Sigmoid colon (tissue), 4 donors: ENCODE data around the gene PI4KA.

Source experiments
- POLR2A ChIP-seq, 2 donors: fragments of 450-650 bp; IDR thresholded peaks; one replicate each; pipeline ENCODE4 v1.6.1; 2016; ENCODE audit warnings: antibody characterized with exemption in 2 of 2, mild to moderate bottlenecking in 2 of 2, moderate library complexity in 2 of 2
- POLR2AphosphoS5 ChIP-seq, 4 donors: sonication (generic); formaldehyde crosslinking; IDR thresholded peaks; one replicate each; pipeline ENCODE4 v1.6.1; 2017; ENCODE audit warnings: antibody characterized with exemption in 4 of 4
- TF ChIP-seq, protein P1 (sequence below), 4 experiments: fragments of 450-650 bp in 3 of 4; fragments of 200-600 bp in 1 of 4; IDR thresholded peaks; one replicate each; pipeline ENCODE4 v1.5.1; 2016 to 2019; ENCODE audit warnings: antibody characterized with exemption in 4 of 4, mild to moderate bottlenecking in 3 of 4, moderate library complexity in 2 of 4

DNA sequence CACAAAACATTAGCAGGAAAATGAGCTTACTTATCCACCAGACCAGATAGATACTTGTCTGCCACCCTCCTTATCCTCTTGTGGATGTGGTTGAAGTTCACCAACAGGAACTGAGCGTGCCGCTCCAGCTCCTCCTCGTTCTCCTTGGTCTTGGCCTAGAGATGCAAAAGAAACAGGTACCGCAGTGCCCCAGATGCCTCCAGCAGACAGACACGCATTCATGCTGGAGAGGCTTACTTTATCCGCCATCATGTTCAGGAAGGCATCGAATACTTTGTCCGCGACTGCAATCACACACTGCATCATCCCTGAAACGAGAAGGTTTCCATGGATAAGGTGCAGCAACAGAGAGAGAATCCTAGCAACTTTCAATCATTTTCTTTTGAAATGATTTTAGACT, 105.7 kb downstream of the PI4KA start:
- TF ChIP-seq, protein P1, sequence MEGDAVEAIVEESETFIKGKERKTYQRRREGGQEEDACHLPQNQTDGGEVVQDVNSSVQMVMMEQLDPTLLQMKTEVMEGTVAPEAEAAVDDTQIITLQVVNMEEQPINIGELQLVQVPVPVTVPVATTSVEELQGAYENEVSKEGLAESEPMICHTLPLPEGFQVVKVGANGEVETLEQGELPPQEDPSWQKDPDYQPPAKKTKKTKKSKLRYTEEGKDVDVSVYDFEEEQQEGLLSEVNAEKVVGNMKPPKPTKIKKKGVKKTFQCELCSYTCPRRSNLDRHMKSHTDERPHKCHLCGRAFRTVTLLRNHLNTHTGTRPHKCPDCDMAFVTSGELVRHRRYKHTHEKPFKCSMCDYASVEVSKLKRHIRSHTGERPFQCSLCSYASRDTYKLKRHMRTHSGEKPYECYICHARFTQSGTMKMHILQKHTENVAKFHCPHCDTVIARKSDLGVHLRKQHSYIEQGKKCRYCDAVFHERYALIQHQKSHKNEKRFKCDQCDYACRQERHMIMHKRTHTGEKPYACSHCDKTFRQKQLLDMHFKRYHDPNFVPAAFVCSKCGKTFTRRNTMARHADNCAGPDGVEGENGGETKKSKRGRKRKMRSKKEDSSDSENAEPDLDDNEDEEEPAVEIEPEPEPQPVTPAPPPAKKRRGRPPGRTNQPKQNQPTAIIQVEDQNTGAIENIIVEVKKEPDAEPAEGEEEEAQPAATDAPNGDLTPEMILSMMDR (IDR thresholded peaks at IDR 0.05) = no peak
- TF ChIP-seq POLR2A (IDR thresholded peaks at IDR 0.05) (no peak), POLR2AphosphoS5 (IDR thresholded peaks at IDR 0.05) (no peak)
